Esophagus (tissue), 2 donors: ENCODE measurements around the gene CEP162. TPM values are rescaled to one million over a fixed set of nuclear protein-coding genes. Genes with fewer than 3 reads are reported as not detected.
"Not testable (repeated sequence)": the region's sequence is repeated elsewhere in the genome, so short reads cannot be mapped to it uniquely, and the experiment has no call there.

Experiments
- H3K27ac ChIP-seq, 2 donors: one replicate each; pipeline ENCODE4 v1.5.1; 2013; ENCODE audit warnings: low read depth in 2 of 2, mild to moderate bottlenecking in 2 of 2, inconsistent platforms in 1 of 2, low read length in 1 of 2, moderate library complexity in 1 of 2
- H3K27me3 ChIP-seq, 2 donors: one replicate each; pipeline ENCODE4 v1.6.1; 2013; ENCODE audit warnings: low read length in 2 of 2, control low read depth in 1 of 2, mild to moderate bottlenecking in 1 of 2; ENCODE audit not compliant: insufficient read depth in 2 of 2, control insufficient read depth in 1 of 2
- H3K36me3 ChIP-seq, 2 donors: one replicate each; pipeline ENCODE4 v1.6.1; 2013; ENCODE audit warnings: low read length in 1 of 2; ENCODE audit not compliant: control insufficient read depth in 2 of 2, insufficient read depth in 2 of 2
- H3K4me1 ChIP-seq, 2 donors: one replicate each; pipeline ENCODE4 v1.6.1; 2013; ENCODE audit warnings: low read length in 1 of 2; ENCODE audit not compliant: control insufficient read depth in 2 of 2, insufficient read depth in 2 of 2
- H3K4me3 ChIP-seq, 2 donors: one replicate each; pipeline ENCODE4 v1.5.1; 2013; ENCODE audit warnings: low read length in 2 of 2, mild to moderate bottlenecking in 2 of 2, low read depth in 1 of 2, moderate library complexity in 1 of 2
- H3K9me3 ChIP-seq, 2 donors: one replicate each; pipeline ENCODE4 v1.6.1; 2013; ENCODE audit warnings: mild to moderate bottlenecking in 2 of 2, low read depth in 1 of 2, low read length in 1 of 2, moderate library complexity in 1 of 2; ENCODE audit not compliant: control insufficient read depth in 2 of 2, insufficient read depth in 1 of 2
- WGBS, 2 donors: extraction: QIAGEN DNeasy Blood & Tissue Kit; methylation state at CpG; one replicate each; pipeline ENCODE4 v1.1.7; 2013; 5-methylcytosine and 5-hydroxymethylcytosine counted together
- polyA plus RNA-seq, 2 donors: library from polyadenylated mRNA; stranded (reverse); fragments of 200-250 nt; gene quantifications; one replicate each; pipeline ENCODE4 v1.2.3, GENCODE V29; 2013
- donor health status: healthy with polysubstance abuse.
- donor health status: Bipolar disorder and iron deficiency.

The CEP162 gene
- polyA plus RNA-seq, 2 donors = 2.2 to 5.0 TPM

DNA sequence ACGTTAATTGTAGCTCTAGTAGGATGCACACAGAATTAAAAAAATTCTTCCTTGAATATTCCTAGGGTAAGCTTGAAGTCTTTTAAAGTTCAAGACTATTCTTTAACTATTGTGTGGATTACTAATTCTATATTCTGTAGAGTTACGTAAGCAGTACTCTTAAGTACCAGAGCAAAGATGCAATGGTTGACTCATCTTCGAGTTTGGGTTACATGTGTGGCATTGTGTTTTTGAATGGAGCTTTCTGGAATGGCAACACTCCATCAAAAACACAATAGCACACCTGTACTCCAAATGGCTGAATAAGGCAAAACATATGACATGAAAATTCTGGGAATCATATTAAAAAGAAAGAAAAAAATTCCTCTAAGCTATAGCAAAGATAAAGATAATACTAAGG, 33.5 kb upstream of the CEP162 start:
- H3K4me3 ChIP-seq = no peak overlapping the region
- 75 to 80% methylated on average over 3 of the region's 3 CpGs for WGBS, 2 donors
- H3K9me3 ChIP-seq = no peaks in the 10 kb centered on the region
- no peaks in the 10 kb centered on the region for H3K27me3 ChIP-seq
- H3K4me1 ChIP-seq = no peaks in the 10 kb centered on the region
- no peak overlapping the region for H3K27ac ChIP-seq
- H3K36me3 ChIP-seq = no peaks in the 10 kb centered on the region

DNA sequence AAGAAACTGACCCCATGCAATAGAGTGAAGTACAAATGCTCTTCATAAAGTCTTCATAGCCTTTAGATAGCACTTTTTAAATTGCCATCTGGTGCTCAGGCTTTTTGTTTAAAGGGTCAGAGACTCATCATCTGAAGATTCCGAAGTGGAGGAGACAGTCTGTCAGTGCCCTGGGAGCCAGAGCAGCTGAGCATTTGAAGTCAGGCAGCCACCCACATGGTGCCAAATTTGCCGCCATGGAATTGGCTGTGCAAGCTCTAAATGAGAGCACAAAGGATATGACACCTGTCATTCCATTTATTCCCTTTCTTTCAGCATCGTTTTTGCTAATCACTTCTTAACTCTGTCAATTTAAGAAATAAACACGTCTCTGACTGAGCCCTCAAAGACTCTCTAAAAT, 32.8 kb upstream of the CEP162 start:
- Histone ChIP-seq H3K27ac (no peak overlapping the region), H3K36me3 (no peaks in the 10 kb centered on the region), H3K27me3 (no peaks in the 10 kb centered on the region), H3K4me1 (no peaks in the 10 kb centered on the region), H3K9me3 (no peaks in the 10 kb centered on the region), H3K4me3 (no peak overlapping the region)
- 56 to 63% methylated on average over 4 of the region's 4 CpGs for WGBS, 2 donors

DNA sequence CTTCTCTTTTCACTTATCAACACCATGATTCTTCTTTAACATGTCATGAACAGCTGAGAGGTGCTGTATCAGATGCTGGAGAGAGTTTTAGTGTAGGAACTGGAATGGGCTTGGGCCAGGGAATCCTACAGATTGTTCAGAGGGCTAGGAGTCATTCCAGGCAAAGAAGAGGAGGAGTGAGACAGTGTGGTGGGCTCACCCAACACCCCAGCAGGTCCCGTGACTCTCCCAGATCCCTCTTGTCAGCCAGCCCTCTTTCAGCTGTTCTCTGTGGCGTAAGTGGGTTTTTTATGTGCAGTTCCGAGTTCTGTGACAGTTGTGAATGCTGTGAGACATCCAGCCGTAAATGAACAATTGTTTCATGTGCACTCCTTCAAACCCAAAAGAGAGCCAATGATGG, 31.4 kb upstream of the CEP162 start:
- H3K36me3 ChIP-seq = no peaks in the 10 kb centered on the region
- H3K27ac ChIP-seq = no peak overlapping the region
- 78 to 83% methylated on average over 4 of the region's 4 CpGs for WGBS, 2 donors
- H3K27me3 ChIP-seq = no peaks in the 10 kb centered on the region
- no peak overlapping the region for H3K4me3 ChIP-seq
- no peaks in the 10 kb centered on the region for H3K9me3 ChIP-seq
- no peaks in the 10 kb centered on the region for H3K4me1 ChIP-seq

DNA sequence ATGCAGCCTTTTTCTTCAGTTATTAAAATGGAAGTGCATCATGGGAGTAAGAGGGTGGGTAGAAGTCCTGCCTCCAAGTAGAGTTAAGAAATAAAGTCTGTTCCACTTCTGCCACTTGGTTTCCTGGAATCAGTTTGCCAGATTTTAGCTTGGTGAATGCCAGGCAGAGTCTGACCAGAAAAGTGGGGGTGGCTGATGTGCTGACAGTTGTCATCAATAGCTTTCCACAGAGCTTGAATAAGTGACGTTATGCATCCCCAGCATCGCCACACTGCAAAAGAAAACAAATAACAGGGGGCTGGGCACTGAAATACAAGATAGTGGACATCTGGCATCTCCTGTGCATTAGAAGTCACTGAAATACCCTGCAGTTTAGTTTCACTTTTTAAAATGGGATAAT, 30.8 kb upstream of the CEP162 start:
- Histone ChIP-seq H3K4me1 (no peaks in the 10 kb centered on the region), H3K27me3 (no peaks in the 10 kb centered on the region), H3K4me3 (no peak overlapping the region), H3K36me3 (no peaks in the 10 kb centered on the region), H3K9me3 (no peaks in the 10 kb centered on the region), H3K27ac (no peak overlapping the region)
- 48 to 56% methylated on average over 2 of the region's 2 CpGs for whole genome bisulfite sequencing, 2 donors

DNA sequence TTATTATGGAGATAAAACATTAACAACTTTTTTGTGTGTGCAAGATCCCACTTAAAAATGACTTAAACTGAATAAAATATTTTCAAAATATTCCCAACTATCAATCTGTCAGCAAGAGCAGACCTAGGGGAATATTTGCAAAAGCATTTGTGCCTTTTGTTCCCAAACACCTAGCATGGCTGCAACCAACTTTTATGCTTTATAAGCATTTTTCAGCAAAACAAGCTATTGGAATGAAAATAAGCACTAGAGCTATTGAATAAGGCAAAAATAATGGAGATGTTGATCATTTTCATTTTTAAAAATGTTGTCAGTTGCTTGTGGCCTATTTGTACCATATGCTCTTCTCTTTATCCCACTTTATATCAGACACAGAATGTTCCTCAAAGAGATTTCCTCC, 28.2 kb upstream of the CEP162 start:
- no peaks in the 10 kb centered on the region for H3K4me1 ChIP-seq
- no peaks in the 10 kb centered on the region for H3K36me3 ChIP-seq
- no peak overlapping the region for H3K27ac ChIP-seq
- H3K27me3 ChIP-seq = no peaks in the 10 kb centered on the region
- no peak overlapping the region for H3K4me3 ChIP-seq
- H3K9me3 ChIP-seq = no peaks in the 10 kb centered on the region

DNA sequence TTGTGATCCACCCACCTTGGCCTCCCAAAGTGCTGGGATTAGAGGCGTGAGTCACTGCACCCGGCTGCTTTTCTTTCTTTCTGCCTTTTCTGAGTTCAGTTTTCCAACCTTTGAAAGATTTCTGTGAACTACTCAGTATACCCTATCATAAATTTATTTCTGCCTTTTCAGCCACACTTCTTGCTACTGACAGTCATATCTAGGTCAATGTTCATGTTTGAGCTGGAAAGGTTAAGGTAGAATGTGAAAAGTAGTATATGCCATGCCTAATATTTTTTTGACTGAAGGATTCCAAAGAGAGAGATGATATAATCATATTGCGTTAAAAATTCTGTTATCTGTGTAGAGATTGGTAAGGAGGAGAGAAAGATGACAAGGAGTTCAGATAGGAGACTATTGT, 25.9 kb upstream of the CEP162 start:
- H3K4me1 ChIP-seq = no peaks in the 10 kb centered on the region
- no peaks in the 10 kb centered on the region for H3K9me3 ChIP-seq
- no peaks in the 10 kb centered on the region for H3K36me3 ChIP-seq
- WGBS, 2 donors = 79 to 84% methylated on average over 3 of the region's 3 CpGs
- no peak overlapping the region for H3K27ac ChIP-seq
- H3K27me3 ChIP-seq = no peaks in the 10 kb centered on the region
- H3K4me3 ChIP-seq = no peak overlapping the region

DNA sequence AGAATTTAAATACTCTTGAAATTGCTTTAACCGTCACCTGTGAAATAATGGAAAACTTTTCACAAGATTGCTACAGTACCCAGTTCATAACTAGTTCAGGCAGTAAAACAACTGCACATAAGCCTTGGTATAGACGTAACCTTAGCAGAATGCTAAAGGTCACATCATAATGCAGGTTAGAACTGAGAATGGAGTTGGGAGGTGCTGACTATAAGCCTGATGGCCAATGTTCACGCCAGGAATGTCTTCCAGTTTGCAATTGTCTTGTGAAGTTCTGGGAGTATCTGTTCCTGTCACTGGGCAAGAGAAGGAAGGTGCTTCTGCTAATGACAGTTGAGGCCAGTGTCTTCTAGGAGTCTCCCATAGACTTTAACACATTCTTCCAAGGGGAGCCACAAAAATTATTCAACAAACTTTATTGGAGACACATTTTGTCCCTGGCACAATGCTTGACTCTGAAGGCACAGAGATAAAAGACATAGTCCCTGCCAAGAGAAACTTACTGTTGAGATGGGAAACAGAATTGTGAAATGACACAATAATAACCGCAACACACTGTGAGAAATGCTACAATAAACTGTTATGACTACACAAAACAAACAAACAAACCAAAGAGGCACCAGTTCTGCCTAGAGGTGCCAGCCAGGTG, 24.6 kb upstream of the CEP162 start:
- Histone ChIP-seq H3K4me3 (no peak overlapping the region), H3K27me3 (no peaks in the 10 kb centered on the region), H3K9me3 (no peaks in the 10 kb centered on the region), H3K27ac (no peak overlapping the region), H3K4me1 (no peaks in the 10 kb centered on the region), H3K36me3 (no peaks in the 10 kb centered on the region)
- 73 to 76% methylated on average over 4 of the region's 4 CpGs for WGBS, 2 donors

DNA sequence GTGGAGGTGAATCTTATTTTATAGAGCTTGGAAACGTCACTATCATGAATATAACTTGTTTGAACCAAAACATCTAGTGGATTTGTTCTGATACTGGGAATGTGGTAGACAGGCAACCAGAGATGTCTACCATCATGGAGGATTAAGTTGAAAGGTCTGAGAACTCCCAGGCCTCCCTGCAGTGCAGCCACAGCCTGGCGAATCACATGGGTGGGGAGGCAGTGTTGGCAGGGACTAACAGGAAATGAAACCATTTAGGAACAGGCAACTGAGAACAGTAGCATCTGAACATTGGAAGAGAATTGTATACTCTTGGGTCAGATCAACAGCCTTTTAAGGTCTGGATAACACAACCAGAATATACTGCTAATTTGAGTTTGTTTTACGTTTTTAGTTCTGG, 22.3 kb upstream of the CEP162 start:
- 50 to 59% methylated on average over 3 of the region's 3 CpGs for WGBS, 2 donors
- H3K36me3 ChIP-seq = no peaks in the 10 kb centered on the region
- H3K27me3 ChIP-seq = no peaks in the 10 kb centered on the region
- no peak overlapping the region for H3K27ac ChIP-seq
- no peaks in the 10 kb centered on the region for H3K4me1 ChIP-seq
- no peak overlapping the region for H3K4me3 ChIP-seq
- no peaks in the 10 kb centered on the region for H3K9me3 ChIP-seq

DNA sequence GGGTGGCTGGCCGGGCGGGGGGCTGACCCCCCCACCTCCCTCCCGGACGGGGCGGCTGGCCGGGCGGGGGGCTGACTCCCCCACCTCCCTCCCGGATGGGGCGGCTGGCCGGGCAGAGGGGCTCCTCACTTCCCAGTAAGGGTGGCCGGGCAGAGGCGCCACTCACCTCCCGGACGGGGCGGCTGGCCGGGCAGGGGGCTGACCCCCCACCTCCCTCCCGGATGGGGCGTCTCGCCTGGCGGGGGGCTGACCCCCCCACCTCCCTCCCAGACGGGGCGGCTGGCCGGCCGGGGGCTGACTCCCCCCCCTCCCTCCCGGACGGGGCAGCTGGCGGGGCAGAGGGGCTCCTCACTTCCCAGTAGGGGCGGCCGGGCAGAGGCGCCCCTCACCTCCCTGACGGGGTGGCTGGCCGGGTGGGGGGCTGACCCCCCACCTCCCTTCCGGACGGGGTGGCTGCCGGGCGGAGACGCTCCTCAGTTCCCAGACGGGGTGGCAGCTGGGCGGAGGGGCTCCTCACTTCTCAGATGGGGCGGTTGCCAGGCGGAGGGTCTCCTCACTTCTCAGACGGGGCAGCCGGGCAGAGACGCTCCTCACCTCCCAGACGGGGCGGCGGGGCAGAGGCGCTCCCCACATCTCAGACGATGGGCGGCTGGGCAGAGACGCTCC, 17.1 kb upstream of the CEP162 start:
- not testable (repeated sequence) for H3K27ac ChIP-seq, H3K9me3 ChIP-seq, H3K4me3 ChIP-seq, H3K27me3 ChIP-seq, H3K36me3 ChIP-seq, H3K4me1 ChIP-seq
- WGBS, 2 donors = 92 to 96% methylated on average over 26 to 51 of the region's 51 CpGs

DNA sequence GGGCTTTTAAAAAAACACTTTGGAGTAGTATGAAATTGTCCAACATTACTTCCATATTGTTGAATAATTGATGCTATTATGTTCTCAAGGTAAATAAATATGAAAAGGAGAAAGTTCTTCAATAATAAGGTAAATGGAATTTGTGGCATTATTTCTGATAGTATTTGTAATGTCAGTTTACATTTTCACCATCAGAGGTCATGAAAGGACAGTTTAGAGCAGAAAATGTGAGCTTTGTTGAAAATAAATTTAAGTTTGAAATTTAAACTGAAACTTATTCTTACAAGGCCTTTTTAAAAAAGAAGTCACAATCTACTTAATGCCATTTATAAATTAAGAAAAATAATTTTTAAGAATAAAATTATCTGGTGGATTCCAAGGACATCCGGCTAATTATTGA, 15.8 kb upstream of the CEP162 start:
- Histone ChIP-seq H3K4me1 (no peaks in the 10 kb centered on the region), H3K9me3 (no peaks in the 10 kb centered on the region), H3K4me3 (no peak overlapping the region), H3K36me3 (no peaks in the 10 kb centered on the region), H3K27ac (no peak overlapping the region), H3K27me3 (no peaks in the 10 kb centered on the region)
- 89 to 91% methylated on average over 1 of the region's 1 CpG for WGBS, 2 donors
